Body of pancreas (tissue), 4 donors: ENCODE measurements around the gene NCLN.

Source experiments
- CTCF ChIP-seq, 7 experiments: fragments of 450-650 bp in 4 of 7; fragments of 200-600 bp in 3 of 7; sonication (generic) in 3 of 7; IDR thresholded peaks; one replicate each; pipeline ENCODE4 v1.5.1; 2016 to 2019; ENCODE audit warnings: antibody characterized with exemption in 7 of 7
- POLR2A ChIP-seq, 3 donors: fragments of 450-650 bp; IDR thresholded peaks; one replicate each; pipeline ENCODE4 v1.6.1; 2016; ENCODE audit warnings: antibody characterized with exemption in 3 of 3, mild to moderate bottlenecking in 2 of 3

GRCh38 chr19:3227054-3227626, 41.4 kb downstream of the NCLN start:
- TF ChIP-seq POLR2A (IDR thresholded peaks at IDR 0.05) (no peak), CTCF (IDR thresholded peaks at IDR 0.05) (no peak)
